Measurements from ENCODE around the gene DCLK1. TPM values are rescaled to one million over a fixed set of nuclear protein-coding genes. Genes with fewer than 3 reads are reported as not detected.

The DCLK1 gene
- total RNA-seq, 1 donor from 2014 or later = 22.6 TPM

DNA sequence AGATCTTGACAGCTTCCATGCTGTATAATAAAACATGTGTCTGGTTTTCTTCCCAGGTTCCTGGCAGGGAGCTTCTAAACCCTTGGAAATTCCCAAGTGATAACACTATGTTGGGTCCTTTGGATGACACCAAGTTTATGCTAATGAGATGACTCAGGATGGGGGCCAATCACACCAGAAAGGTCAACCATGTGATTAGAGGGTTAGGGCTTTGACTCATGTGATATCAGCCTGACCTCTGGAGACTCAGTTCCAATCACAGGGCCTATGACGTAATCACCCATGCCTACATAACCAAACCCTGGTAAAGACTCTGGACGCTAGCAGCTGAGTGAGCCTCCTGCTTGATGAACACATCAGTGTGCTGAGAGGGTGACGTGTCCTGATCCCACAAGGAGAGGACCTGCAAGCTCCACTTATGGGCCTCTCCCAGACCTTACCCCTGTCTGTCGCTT is 203.6 kb downstream of the DCLK1 start:
- Histone ChIP-seq H3K36me3 (no peaks in the 10 kb centered on the region), H3K27me3 (no peaks in the 10 kb centered on the region), H3K9me3 (no peaks in the 10 kb centered on the region), H3K4me3 (no peak overlapping the region), H3K4me1 (no peaks in the 10 kb centered on the region), H3K27ac (no peak overlapping the region)
- intact Hi-C loops (cut with DNase I) = no loop called here
- TF ChIP-seq, protein P1, sequence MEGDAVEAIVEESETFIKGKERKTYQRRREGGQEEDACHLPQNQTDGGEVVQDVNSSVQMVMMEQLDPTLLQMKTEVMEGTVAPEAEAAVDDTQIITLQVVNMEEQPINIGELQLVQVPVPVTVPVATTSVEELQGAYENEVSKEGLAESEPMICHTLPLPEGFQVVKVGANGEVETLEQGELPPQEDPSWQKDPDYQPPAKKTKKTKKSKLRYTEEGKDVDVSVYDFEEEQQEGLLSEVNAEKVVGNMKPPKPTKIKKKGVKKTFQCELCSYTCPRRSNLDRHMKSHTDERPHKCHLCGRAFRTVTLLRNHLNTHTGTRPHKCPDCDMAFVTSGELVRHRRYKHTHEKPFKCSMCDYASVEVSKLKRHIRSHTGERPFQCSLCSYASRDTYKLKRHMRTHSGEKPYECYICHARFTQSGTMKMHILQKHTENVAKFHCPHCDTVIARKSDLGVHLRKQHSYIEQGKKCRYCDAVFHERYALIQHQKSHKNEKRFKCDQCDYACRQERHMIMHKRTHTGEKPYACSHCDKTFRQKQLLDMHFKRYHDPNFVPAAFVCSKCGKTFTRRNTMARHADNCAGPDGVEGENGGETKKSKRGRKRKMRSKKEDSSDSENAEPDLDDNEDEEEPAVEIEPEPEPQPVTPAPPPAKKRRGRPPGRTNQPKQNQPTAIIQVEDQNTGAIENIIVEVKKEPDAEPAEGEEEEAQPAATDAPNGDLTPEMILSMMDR (IDR thresholded peaks at IDR 0.05) = no peak
- DNase-seq (ENCODE audit: low spot score in 2 of 2) = no peak

DNA sequence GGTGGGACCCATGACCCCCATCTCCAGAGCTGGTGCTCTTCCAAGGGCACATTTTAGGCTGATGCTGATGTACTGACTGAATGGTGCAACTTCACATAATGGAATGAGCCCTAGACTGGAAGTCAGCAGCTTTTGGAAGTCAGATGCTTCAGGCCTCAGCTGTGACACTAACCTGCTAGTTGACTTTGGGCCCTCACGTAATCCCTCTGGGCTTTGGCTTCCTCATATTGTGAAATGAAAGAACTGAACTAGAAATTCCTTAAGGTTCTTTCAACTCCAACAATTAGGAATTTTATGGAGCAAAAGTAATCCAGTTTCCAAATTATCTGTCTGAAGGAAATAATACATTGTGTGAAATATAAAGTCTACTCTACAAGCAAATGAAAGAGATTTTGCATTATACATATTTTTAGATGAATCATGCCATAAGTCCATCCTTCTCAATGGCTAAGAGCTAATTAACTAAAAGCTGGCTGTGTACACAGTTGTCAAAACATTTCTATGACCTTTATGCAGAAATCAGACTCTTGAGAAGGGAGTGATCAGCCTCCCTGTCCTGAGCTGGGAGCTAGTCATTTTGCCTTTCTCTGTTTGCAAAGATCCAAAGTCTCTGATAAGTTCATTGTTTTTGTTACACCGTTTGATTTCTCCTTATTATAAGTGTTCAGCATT is 204.2 kb downstream of the DCLK1 start:
- no peak for DNase-seq (ENCODE audit: low spot score in 2 of 2)
- intact Hi-C loops (cut with DNase I) = no loop called here
- H3K4me1 ChIP-seq = no peaks in the 10 kb centered on the region
- H3K27ac ChIP-seq = no peak overlapping the region
- H3K36me3 ChIP-seq = no peaks in the 10 kb centered on the region
- TF ChIP-seq, protein P1 (IDR thresholded peaks at IDR 0.05) = no peak
- no peaks in the 10 kb centered on the region for H3K9me3 ChIP-seq
- no peaks in the 10 kb centered on the region for H3K27me3 ChIP-seq
- no peak overlapping the region for H3K4me3 ChIP-seq

DNA sequence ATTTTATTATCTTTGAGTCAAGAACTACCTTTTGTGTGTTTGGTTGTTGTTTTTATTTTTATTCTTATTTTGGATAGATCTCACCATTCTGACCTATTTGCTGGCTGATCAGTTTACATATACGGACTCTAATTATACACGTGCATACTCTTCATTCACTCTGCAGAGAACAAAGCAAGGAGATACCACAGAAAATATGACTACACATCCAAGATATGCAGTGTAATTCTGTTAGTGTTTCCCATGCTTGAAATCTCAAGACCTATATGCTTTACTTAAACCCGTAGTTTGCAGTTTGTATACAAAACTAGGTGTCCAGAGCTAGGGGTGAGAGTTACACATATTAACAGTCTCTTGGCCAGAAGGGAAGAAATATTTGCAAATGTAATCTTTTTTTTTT is 205.5 kb downstream of the DCLK1 start:
- Histone ChIP-seq H3K36me3 (no peaks in the 10 kb centered on the region), H3K9me3 (no peaks in the 10 kb centered on the region), H3K4me1 (no peaks in the 10 kb centered on the region), H3K27me3 (no peaks in the 10 kb centered on the region), H3K4me3 (no peak overlapping the region), H3K27ac (no peak overlapping the region)
- no peak for DNase-seq (ENCODE audit: low spot score in 2 of 2)
- TF ChIP-seq, protein P1 (IDR thresholded peaks at IDR 0.05) = no peak
- intact Hi-C loops (cut with DNase I) = no loop called here

DNA sequence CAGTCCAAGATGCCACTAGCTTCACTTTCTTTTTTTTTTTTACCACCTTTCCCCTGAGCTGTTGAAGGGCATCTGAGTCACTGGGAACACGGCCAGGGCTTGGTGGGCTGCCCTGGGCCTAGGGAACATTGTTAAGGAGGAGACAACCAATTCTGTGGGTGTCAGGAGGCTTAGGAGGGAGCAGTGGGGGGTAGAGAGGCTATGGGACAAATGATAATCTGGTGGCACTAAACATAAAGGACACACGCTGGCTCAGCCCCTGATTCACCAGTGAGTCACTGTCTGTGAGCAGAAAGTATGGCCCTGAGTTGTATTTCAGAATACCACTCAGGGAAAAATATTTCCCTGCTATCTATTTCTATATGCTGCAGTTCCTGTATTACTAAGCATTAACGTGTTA is 207.8 kb downstream of the DCLK1 start:
- H3K9me3 ChIP-seq = no peaks in the 10 kb centered on the region
- H3K27me3 ChIP-seq = no peaks in the 10 kb centered on the region
- no peak overlapping the region for H3K27ac ChIP-seq
- no peaks in the 10 kb centered on the region for H3K36me3 ChIP-seq
- TF ChIP-seq, protein P1 (IDR thresholded peaks at IDR 0.05) = no peak
- H3K4me3 ChIP-seq = no peak overlapping the region
- H3K4me1 ChIP-seq = no peaks in the 10 kb centered on the region
- no peak for DNase-seq (ENCODE audit: low spot score in 2 of 2)
- intact Hi-C loops (cut with DNase I) = no loop called here

DNA sequence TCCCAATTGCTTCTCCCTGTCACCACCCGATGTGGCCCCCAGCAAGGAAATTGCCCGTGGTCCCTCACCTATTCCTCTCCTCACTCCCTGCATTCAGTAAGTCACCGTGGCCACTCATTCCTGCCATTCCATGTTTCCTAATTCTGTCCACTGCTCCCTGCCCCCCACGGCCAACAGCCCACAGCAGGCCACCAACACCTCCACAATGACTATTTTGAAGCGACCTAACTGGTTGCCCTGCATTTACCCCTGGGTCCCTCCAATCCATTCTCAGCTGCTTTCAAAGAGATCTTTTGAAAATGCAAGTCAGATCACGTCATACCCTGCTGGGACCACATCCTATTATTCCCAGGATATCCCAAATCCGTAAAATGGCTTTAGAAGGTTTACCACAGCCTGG is 210.4 kb downstream of the DCLK1 start:
- Histone ChIP-seq H3K4me1 (no peaks in the 10 kb centered on the region), H3K27ac (no peak overlapping the region), H3K4me3 (no peak overlapping the region), H3K9me3 (no peaks in the 10 kb centered on the region), H3K27me3 (no peaks in the 10 kb centered on the region), H3K36me3 (no peaks in the 10 kb centered on the region)
- no peak for DNase-seq (ENCODE audit: low spot score in 2 of 2)
- TF ChIP-seq, protein P1 (IDR thresholded peaks at IDR 0.05) = no peak
- intact Hi-C loops (cut with DNase I) = no loop called here

Measured in ascending aorta (tissue), 2 donors.